GM13976 (cell line): ENCODE results near the gene ACBD6.
"Not testable (repeated sequence)": the region's sequence is repeated elsewhere in the genome, so short reads cannot be mapped to it uniquely, and the experiment has no call there.

ENCODE experiments used
- DNase-seq: peaks from one replicate; pipeline ENCODE4 v3.0.0; 2012; ENCODE audit warnings: low spot score
- CTCF ChIP-seq: IDR thresholded peaks from 2 replicates; pipeline ENCODE4 v1.5.1; 2012; ENCODE audit warnings: borderline replicate concordance, mild to moderate bottlenecking; ENCODE audit not compliant: insufficient read depth; ENCODE audit errors: extremely low read depth, missing control alignments, control extremely low read depth
- in situ Hi-C: fragments of 300-500 bp; cut with MboI; formaldehyde crosslinking; loops from one replicate; pipeline ENCODE4 v1.12.0; 2022; ENCODE audit warnings: low sequenced_read_pairs, mixed read lengths, inconsistent platforms; ENCODE audit not compliant: unreplicated experiment

The ACBD6 gene

GRCh38 chr1:180412583-180412982, 89.8 kb downstream of the ACBD6 start:
- in situ Hi-C loops = no loop called here
- DNase-seq = no peak
- TF ChIP-seq CTCF = no peak

- DNase-seq, in situ Hi-C loops: not testable (repeated sequence)
These were observed 94.2 kb downstream of the ACBD6 start for GRCh38 chr1:180408128-180408527.

- TF ChIP-seq CTCF = no peak
- no peak for DNase-seq
- in situ Hi-C loops = no loop called here
These were observed 95.3 kb downstream of the ACBD6 start for GRCh38 chr1:180407051-180407450.

- DNase-seq = no peak
- TF ChIP-seq CTCF = no peak
- in situ Hi-C loops = no loop called here
These were observed 99.8 kb downstream of the ACBD6 start for GRCh38 chr1:180402551-180402950.

- no peak for DNase-seq
- in situ Hi-C loops = no loop called here
- TF ChIP-seq CTCF = no peak
These were observed 100.4 kb downstream of the ACBD6 start for GRCh38 chr1:180402001-180402400.

- DNase-seq = no peak
- in situ Hi-C loops = no loop called here
- no peak for TF ChIP-seq CTCF
These were observed 105.2 kb downstream of the ACBD6 start for GRCh38 chr1:180397175-180397574.

- DNase-seq = no peak
- TF ChIP-seq CTCF = no peak
- in situ Hi-C loops = no loop called here
These were observed 109.8 kb downstream of the ACBD6 start for GRCh38 chr1:180392427-180393145.
